CD4-positive, alpha-beta T cell (primary cell): Measurements from ENCODE around the gene MED17. TPM values are rescaled to one million over a fixed set of nuclear protein-coding genes. Genes with fewer than 3 reads are reported as not detected.

ENCODE experiments used
- ATAC-seq: fragments of 200-7000 bp; cut with Tn5 transposase; one replicate; pipeline ENCODE4 v1.10.0; 2022; ENCODE audit warnings: mild to moderate bottlenecking; ENCODE audit not compliant: poor library complexity
- CTCF ChIA-PET: fragments of 350-600 bp; sonication (Branson Sonifier 250); formaldehyde crosslinking; loops from one replicate; lab custom pipeline; 2021; ENCODE audit warnings: antibody characterized with exemption, inconsistent platforms; lab: Charles Lee
- POLR2A ChIA-PET: fragments of 350-600 bp; sonication (Branson Sonifier 250); formaldehyde crosslinking; loops from one replicate; lab custom pipeline; 2021; ENCODE audit warnings: antibody characterized with exemption, inconsistent platforms; lab: Charles Lee
- DNase-seq, 14 experiments: peaks; one replicate each; pipeline ENCODE4 v3.0.0-alpha.2; 2013 to 2020; ENCODE audit warnings: mixed read lengths in 2 of 14
- H3K27ac ChIP-seq, 2 donors: one replicate each; pipeline versions ENCODE4 v1.5.1 to v1.7.0; 2013; ENCODE audit warnings: low read length in 2 of 2, low read depth in 1 of 2, mild to moderate bottlenecking in 1 of 2
- H3K27me3 ChIP-seq, 2 experiments: 1 replicate in 1 of 2; 2 replicates in 1 of 2; pipeline versions ENCODE4 v1.6.1 to v1.7.0; 2013; ENCODE audit warnings: low read length in 2 of 2, control low read depth in 1 of 2, mild to moderate bottlenecking in 1 of 2, moderate library complexity in 1 of 2; ENCODE audit not compliant: insufficient read depth in 2 of 2, control insufficient read depth in 1 of 2
- H3K36me3 ChIP-seq: one replicate; pipeline ENCODE4 v1.6.1; 2013; ENCODE audit warnings: low read length, control low read depth; ENCODE audit not compliant: insufficient read depth
- H3K4me1 ChIP-seq: one replicate; pipeline ENCODE4 v1.6.1; 2013; ENCODE audit warnings: low read length, control low read depth; ENCODE audit not compliant: insufficient read depth
- H3K4me3 ChIP-seq: one replicate; pipeline ENCODE4 v1.5.1; 2013; ENCODE audit warnings: mild to moderate bottlenecking, low read length, moderate library complexity
- H3K9me3 ChIP-seq, 2 experiments: 1 replicate in 1 of 2; 2 replicates in 1 of 2; pipeline versions ENCODE4 v1.6.1 to v1.7.0; 2013; ENCODE audit warnings: low read length in 2 of 2, mild to moderate bottlenecking in 2 of 2, control low read depth in 1 of 2, moderate library complexity in 1 of 2; ENCODE audit not compliant: control insufficient read depth in 1 of 2, insufficient read depth in 1 of 2
- H3K27ac Mint-ChIP-seq: one replicate; pipeline ENCODE4 v1.8.0; 2020; ENCODE audit warnings: mixed read lengths
- H3K27me3 Mint-ChIP-seq: one replicate; pipeline ENCODE4 v1.8.0; 2021; ENCODE audit warnings: mixed read lengths
- H3K36me3 Mint-ChIP-seq: one replicate; pipeline ENCODE4 v1.8.0; 2021; ENCODE audit warnings: low read depth, mixed read lengths
- H3K4me1 Mint-ChIP-seq: one replicate; pipeline ENCODE4 v1.8.0; 2021; ENCODE audit warnings: low read depth, mixed read lengths
- H3K4me3 Mint-ChIP-seq: one replicate; pipeline ENCODE4 v1.8.0; 2020; ENCODE audit warnings: mild to moderate bottlenecking, mixed read lengths
- H3K9me3 Mint-ChIP-seq: one replicate; pipeline ENCODE4 v1.8.0; 2020; ENCODE audit warnings: mixed read lengths
- CTCF ChIP-seq: fragments of 200-600 bp; IDR thresholded peaks from one replicate; pipeline ENCODE4 v1.8.0; 2022; ENCODE audit warnings: antibody characterized with exemption, mild to moderate bottlenecking
- intact Hi-C, 2 experiments: fragments of 100-400 bp; cut with DNase I in 1 of 2; cut with micrococcal nuclease in 1 of 2; formaldehyde crosslinking; loops; one replicate each; pipeline versions ENCODE4 v1.15.1 to v1.9.0; 2023 to 2025; cut with DNase I, micrococcal nuclease
- total RNA-seq, 174 experiments: library from RNA in 2 of 174; stranded (reverse) in 2 of 174; gene quantifications; one replicate each; pipeline ENCODE4 v1.2.3 and lab custom pipeline; 2021 to 2026

MED17 gene
- total RNA-seq, 2 experiments from 2014 or later: 63.1 to 63.6 TPM

GRCh38 chr11:93761910-93762309 is 22.2 kb upstream of the MED17 start:
- TF ChIP-seq CTCF: no peak
- peaks cover 0 to 10% of the 10 kb centered on the region in 2 experiments for H3K9me3 ChIP-seq
- Mint-ChIP-seq H3K27me3 (no peaks in the 10 kb centered on the region), H3K4me3 (no peak overlapping the region), H3K27ac (no peak overlapping the region), H3K4me1 (no peaks in the 10 kb centered on the region), H3K36me3 (peaks cover 62% of the 10 kb centered on the region), H3K9me3 (no peaks in the 10 kb centered on the region)
- intact Hi-C loops: no loop called here
- no peak for ATAC-seq
- no peak overlapping the region for H3K4me3 ChIP-seq
- peaks cover 60% of the 10 kb centered on the region for H3K36me3 ChIP-seq
- no peak overlapping the region for H3K27ac ChIP-seq
- H3K27me3 ChIP-seq: no peaks in the 10 kb centered on the region
- CTCF ChIA-PET: interaction anchor here (0.6 kb wide), 1 partner anchor 28 kb away, joined by 3 read pairs; no protein-coding TSS in a partner anchor
- DNase-seq: no peak
- H3K4me1 ChIP-seq: no peaks in the 10 kb centered on the region
- POLR2A ChIA-PET: interaction anchor here (2.1 kb wide), 1 partner anchor 21 kb away, joined by 4 read pairs; the partner anchor contains the start of genes C11orf54 and TAF1D

- CTCF ChIA-PET: no interaction called here
- H3K27ac ChIP-seq: no peak overlapping the region
These were observed 18.5 kb upstream of the MED17 start for GRCh38 chr11:93765551-93765950.

GRCh38 chr11:93766504-93766903 is 17.6 kb upstream of the MED17 start:
- Mint-ChIP-seq H3K4me1 (no peaks in the 10 kb centered on the region), H3K9me3 (no peaks in the 10 kb centered on the region), H3K27ac (no peak overlapping the region), H3K27me3 (no peaks in the 10 kb centered on the region), H3K4me3 (no peak overlapping the region), H3K36me3 (peaks cover 21% of the 10 kb centered on the region)
- H3K4me1 ChIP-seq: no peaks in the 10 kb centered on the region
- no peaks in the 10 kb centered on the region for H3K27me3 ChIP-seq
- peaks cover 0 to 6% of the 10 kb centered on the region in 2 experiments for H3K9me3 ChIP-seq
- intact Hi-C loops: no loop called here
- H3K27ac ChIP-seq: no peak overlapping the region
- TF ChIP-seq CTCF: no peak
- no peak for ATAC-seq
- ChIA-PET CTCF (no interaction called here), POLR2A (no interaction called here)
- no peak for DNase-seq
- H3K4me3 ChIP-seq: no peak overlapping the region
- H3K36me3 ChIP-seq: peaks cover 19% of the 10 kb centered on the region

More at GRCh38 chr11:93765551-93765950, 18.5 kb upstream of the MED17 start:
- Mint-ChIP-seq H3K9me3 (no peaks in the 10 kb centered on the region), H3K27ac (no peak overlapping the region), H3K4me3 (no peak overlapping the region), H3K27me3 (no peaks in the 10 kb centered on the region), H3K36me3 (peaks cover 30% of the 10 kb centered on the region), H3K4me1 (no peaks in the 10 kb centered on the region)
- DNase-seq: no peak
- Histone ChIP-seq H3K9me3 (peaks cover 0 to 6% of the 10 kb centered on the region in 2 experiments), H3K36me3 (peaks cover 27% of the 10 kb centered on the region), H3K4me3 (no peak overlapping the region), H3K27me3 (no peaks in the 10 kb centered on the region), H3K4me1 (no peaks in the 10 kb centered on the region)
- no peak for ATAC-seq
- no peak for TF ChIP-seq CTCF
- POLR2A ChIA-PET: no interaction called here
- intact Hi-C loops: no loop called here
